Raji (cell line): ENCODE measurements around the gene XPNPEP2.

ENCODE experiments used
- POLR2A ChIP-seq: IDR thresholded peaks from 2 replicates; pipeline ENCODE4 v1.6.1; 2011; ENCODE audit warnings: low read depth, low read length, control low read depth; ENCODE audit not compliant: insufficient read depth

Gene XPNPEP2

DNA sequence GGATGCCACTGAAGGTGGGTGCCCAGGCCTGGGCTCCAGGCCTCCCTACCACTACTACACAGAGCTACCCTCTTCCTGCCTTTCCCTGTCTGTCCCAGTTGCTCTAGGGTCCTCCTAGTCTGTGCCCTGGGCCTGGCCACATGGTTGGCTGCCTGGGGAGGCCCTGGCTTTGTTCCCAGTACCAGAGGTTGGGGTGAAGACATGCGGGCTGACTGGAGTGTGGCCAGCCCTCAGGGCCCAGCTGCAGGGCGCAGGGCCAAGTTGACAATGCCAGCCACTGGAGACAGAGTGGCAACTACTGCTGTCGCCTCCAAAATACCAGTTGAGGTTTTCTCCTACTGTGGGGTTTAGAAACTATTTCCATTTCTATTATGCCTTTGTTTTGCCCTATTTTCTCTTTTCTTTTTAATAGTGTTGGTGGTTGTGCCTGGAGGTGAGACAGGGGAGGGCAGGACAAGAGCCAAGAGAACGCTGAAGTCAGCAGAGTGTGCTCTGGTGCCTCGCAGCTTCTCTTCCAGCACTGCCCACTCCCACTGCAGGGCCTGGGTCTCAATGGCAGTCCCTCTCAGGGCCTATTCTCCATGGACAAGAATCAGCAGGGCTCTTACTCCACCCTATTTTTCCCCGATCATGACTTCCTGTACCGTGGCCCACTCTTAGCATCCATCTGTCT is 32.2 kb upstream of the XPNPEP2 start:
- TF ChIP-seq POLR2A = no peak

DNA sequence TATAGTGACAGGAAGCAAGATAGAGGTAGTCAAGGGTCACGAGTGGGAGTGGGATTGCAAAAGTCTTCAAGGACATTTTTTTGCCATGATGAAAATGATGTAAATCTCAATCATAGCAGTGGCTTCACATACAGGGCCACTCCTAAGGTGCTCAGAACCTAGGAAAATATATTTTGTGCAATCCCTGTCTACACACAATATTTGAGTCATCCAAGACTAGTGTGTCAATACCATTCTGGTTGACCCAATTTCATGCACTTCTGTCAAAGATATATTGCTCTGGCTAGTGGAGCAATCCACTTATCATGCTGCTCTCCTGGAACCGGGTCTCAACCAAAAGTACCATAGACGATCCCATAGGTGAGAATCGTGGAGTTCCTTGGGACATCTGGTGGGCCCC is 24.2 kb upstream of the XPNPEP2 start:
- no peak for TF ChIP-seq POLR2A

DNA sequence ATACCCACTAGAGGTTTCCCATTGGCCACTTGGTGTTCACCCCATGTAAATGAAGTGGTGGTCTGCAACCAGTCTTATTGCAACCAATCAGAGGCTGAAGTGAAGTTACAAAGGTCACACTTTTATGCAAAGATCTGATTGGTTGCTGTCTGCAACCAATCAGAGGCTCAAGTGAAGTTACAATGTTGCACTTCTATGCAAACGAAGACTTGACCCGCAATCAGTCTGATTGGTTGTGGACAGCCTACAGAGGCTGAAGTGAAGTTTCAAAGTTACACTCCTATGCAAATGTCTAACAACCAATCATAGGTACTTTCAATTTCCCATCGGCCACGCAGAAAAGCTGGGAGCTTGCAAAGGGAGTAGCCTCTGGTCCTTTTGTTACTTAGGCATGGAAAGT is 22.3 kb upstream of the XPNPEP2 start:
- no peak for TF ChIP-seq POLR2A

DNA sequence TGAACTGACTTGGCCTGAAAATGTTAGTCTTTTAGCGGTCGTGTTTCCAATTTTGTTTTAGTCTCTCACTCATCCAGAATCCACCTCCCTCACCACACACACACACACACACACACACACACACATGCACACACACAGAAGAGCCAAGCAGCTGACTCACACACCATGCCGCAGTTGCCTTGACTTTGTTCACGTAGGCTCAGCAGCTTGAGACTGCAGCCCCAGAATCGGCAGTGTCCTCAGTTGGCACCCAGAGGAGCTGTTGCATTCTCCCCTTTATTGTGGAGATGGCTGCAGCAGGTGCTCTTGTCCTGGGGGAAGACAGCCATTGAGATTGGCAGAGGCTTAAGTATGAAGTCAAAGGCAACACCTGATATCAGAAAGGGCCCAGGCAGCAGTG is 20.9 kb upstream of the XPNPEP2 start:
- no peak for TF ChIP-seq POLR2A

DNA sequence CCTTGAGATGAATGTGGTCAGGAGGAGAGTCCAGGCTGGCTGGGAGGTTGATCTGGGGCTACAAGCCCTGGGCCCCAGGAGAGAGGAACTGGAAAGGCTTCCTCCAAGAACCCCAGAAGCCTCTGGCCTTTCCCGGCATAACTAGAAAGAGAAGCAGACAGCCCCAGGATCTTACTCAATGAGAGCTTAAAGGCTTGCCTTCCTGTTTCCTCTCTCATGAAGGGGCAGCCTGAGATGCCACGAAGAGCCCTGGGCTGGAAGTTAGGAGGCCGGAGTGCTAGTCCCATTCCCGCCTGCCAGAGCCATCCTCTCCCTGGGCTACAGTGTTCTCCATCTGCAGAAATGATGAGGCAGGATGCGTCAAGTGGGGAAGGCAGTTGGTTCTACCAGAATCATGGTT is 20.1 kb upstream of the XPNPEP2 start:
- TF ChIP-seq POLR2A = no peak

DNA sequence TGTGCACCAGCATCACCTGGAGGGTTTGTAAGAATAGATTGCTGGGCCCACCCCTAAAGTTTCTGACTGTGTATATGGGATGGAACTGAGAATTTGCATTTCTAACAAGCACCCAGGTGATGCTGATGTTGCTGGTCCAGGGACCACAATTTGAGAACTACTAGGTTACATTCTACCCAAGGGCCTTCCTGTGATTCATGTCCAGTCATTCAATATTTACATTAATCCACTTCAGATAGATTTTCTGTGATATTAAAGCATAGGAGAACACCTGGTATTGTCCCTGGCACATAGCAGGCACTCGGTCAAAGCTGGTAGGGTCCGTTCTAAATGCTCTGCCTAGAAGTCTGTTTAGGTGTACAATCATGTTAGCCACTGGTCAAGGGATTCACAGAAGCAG is 19.5 kb upstream of the XPNPEP2 start:
- no peak for TF ChIP-seq POLR2A

DNA sequence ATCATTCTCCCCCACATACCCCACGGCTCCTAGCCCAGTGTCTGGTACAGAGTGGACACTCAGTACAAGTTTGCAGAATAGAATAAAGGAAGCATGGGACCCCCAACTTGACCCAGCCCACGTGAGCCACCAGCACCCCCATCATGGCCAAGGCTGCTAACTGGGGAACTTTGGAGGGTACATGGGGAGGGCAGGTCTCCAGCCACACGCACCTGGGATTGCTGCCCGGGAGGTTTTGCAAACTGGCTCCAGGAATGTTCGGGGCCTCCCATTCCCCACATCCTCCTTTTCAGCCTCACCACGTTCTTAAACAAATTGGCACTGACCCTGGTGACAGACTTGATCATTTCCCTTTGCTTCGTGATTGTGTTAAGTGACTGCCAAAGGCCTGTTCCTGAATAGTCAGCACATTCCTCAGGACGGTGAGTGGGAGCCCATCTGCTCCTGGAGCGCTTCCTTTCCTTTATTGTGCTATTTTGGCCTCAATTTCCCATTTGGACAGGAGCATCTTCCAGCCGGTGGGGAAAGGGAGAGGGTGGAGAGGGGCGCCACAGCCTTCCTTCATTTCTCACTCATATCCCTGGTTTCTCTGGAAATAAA is 18.7 kb upstream of the XPNPEP2 start:
- no peak for TF ChIP-seq POLR2A

DNA sequence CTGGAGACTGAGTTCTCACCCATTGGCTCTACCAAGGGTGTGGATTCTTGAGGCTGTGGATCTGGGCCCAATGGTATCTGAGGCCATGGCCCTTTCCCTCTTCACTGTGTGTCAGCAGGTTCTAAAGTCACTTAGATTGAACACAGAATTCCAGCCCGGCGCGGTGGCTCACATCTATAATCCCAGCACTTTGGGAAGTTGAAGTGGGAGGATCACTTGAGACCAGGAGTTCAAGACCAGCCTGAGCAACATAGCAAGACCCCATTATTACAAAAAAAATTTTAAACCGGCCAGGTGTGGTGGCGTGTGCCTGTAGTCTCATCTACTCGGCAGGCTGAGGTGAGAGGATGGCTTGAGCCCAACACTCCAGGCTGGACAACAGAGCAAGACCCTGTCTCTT is 18.0 kb upstream of the XPNPEP2 start:
- no peak for TF ChIP-seq POLR2A

DNA sequence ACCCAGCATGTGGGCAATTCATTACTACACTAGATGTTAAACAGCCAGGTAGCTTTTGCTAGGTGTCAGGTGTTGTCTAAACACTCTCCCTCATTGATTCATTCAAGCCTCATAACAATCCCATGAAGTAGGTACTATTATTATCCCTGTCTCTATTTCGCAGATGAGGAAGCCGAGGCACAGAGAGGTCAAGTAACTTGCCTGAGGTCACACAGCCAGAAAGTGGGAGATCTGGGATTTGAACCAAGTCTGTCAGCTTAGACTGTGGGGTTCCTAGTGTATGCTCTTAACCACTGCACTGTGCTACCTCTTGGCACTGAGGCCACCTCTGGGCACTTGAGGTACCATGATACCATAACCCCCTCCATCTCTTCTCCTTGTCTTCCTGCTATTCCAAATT is 17.4 kb upstream of the XPNPEP2 start:
- TF ChIP-seq POLR2A = no peak

DNA sequence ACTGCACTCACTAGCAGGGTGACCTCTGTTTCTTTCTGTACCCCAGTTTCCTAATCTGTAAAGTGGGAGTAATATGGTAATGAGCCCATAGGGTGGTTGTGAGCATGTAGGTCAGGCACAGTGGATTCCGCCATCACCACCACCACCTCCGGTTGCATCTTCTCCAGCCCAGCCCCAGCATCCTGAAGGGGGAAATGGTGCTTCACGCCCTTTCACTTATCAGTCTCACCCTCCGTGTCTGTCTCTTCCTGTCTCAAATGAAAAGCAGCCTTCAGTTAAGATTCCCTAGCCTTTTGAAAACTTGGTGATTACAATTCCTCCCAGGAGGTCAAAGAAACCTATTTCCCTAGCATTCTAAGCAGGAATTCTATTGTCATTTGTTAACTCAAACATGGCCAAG is 16.9 kb upstream of the XPNPEP2 start:
- no peak for TF ChIP-seq POLR2A

DNA sequence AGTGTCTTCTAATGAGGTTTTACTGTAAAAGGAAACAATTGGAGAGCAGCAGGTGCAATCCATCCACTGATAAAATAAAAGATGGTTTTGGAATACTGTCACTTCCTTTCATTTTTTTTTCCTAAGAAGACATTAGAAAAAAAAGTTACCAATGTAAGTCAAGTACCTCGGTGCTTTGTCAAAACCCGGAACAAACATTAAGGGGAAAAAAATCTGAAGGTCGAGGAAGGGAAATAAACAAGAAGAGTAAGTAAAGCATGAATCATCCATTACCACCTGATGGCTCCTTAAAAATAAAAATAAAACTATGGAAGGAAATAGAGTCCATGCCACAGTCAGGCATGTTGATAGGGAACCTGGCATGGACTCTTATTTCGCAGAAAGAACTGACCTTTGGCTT is 15.3 kb upstream of the XPNPEP2 start:
- TF ChIP-seq POLR2A = no peak

DNA sequence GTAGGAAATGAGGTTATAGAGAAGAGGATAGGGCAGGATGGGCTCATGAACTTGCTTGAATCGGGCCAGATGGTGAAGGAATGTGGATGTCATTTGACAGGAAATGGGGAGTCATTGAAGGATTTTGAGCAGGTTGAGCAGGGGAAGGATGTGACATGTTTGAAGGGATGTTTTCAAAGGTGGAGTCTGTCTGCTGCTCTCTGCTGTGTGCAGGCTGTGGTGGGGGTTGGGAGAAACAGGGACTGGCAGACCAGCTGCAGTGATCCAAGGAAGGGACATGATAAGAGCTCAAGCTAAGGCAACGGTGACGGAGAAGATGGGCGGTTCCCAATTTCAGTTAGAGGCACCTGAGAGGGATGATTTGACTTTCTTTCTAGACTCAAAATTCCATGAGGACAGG is 14.0 kb upstream of the XPNPEP2 start:
- TF ChIP-seq POLR2A = no peak

DNA sequence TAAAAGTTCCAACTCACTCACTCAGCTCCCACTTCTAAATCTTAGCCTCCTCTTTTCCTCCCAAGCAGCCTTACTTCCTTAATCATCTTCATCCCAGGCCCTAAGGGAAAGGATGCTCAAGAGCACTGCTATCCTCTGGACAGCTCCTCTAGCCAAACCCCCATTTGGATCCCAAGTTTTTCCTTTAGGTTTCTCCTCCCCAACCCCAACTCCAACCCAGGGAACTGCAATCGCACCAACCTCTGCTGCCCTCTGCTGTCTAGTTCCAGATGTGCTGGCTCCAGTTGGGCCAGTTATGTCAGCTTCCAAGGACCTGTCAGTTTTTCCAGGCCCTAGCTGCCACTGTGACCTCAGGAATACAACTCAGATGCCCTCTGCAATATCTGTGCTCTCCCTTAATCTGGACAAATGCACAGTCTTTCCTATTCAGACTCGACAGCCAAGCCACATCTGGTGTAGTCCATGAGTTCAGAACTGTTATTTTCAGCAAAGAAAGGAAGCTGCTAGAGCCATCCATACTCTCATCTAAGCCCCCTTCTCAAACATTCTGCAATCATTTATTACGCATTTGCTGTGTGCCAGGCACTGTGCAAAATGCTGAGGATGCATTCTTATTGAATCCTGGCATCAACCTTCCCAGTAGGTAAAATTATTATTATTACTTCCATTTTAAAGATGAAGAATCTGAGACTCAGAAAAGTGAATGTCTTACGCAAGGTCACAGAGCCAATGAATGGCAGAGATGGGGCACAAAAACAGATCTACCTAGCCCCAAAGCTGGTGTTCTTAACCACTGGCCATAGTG is 12.3 kb upstream of the XPNPEP2 start:
- no peak for TF ChIP-seq POLR2A

DNA sequence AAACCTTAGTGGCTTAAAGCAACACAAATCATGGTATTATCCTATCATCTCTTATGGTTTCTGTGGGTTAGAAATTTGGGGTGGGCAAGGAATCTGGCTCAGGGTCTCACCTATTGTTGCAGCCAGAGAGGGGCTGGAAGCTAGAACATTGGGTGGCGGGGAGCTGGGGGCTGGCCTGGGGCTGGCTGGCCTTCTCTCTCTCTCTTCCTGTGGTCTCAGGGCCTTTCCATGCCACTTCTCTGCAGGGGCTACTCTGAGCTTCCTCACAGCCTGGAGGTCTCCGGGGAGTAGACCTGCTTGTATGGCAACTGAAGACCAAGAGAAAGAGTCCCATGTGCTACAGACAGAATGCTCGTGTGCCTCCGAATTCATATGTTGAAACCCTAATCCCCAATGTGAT is 10.7 kb upstream of the XPNPEP2 start:
- no peak for TF ChIP-seq POLR2A

DNA sequence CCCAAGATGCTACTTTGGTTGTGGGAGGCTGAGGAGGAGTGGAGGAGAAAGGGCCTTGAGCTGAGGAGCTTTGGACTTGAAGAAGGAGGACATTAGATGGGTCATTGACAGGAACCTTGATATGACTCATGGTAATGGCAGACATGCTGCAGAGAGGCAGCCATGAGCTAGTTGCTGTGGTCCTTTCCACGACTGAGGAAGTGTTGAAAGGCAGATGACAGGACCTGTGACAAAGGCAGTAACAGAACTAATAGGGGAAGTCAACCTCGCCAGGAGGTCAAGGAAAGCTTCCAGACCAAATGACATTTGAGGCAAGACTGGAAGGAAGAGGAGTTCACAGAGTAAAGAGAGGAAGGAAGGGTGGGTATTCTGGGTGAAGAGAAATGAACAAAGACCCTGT is 7.6 kb upstream of the XPNPEP2 start:
- TF ChIP-seq POLR2A = no peak

DNA sequence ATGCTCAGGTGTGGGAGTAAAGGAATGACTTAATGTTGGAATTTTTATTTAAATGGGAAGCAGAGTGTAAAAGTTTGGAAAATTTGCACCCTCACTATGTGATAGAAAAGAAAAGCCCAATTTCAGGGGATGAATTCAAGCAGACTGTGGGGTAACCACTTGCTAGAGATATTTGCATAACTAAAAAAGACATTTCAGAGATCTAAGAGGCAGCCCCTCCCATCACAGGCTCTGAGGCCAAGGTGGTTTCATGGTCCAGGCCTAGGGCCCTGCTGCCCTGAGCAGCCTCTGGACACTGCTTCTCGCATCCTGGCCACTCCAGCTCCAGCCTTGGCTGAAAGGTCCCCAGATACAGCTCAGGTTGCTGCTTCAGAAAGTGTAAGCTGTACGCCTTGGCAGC is 5.9 kb upstream of the XPNPEP2 start:
- TF ChIP-seq POLR2A = no peak
